Endothelial cell of umbilical vein (primary cell): Measurements from ENCODE around the gene MAP6D1. TPM values are rescaled to one million over a fixed set of nuclear protein-coding genes. Genes with fewer than 3 reads are reported as not detected.

Source experiments
- Bru-seq: library from RNA; stranded (reverse); fragments of 400-500 nt; gene quantifications from one replicate; lab custom pipeline; 2021; lab: Mats Ljungman, UMichigan
- BruChase-seq, 2 experiments: library from RNA; stranded (reverse); fragments of 400-500 nt; gene quantifications; one replicate each; lab custom pipeline; 2021; lab: Mats Ljungman, UMichigan
- BruUV-seq: library from RNA; stranded (reverse); fragments of 400-500 nt; replicated peaks from 2 replicates; lab custom pipeline; 2021; lab: Mats Ljungman, UMichigan
- CTCF ChIA-PET: fragments of 300-600, 350-600 bp; sonication (Branson Sonifier 250); formaldehyde crosslinking; loops from one replicate; lab custom pipeline; 2021; ENCODE audit warnings: antibody characterized with exemption, inconsistent platforms; lab: Charles Lee
- POLR2A ChIA-PET: fragments of 300-600, 350-600 bp; sonication (Branson Sonifier 250); formaldehyde crosslinking; loops from one replicate; lab custom pipeline; 2021; ENCODE audit warnings: antibody characterized with exemption, inconsistent platforms; lab: Charles Lee
- DNase-seq: peaks from one replicate; pipeline ENCODE4 v3.0.0-alpha.2; 2011; ENCODE audit warnings: low read depth, low spot score
- FAIRE-seq: peaks from 2 replicates; lab custom pipeline; 2011; peaks lifted over from hg19 to GRCh38; lab: Jason Lieb, UNC
- H2AFZ ChIP-seq: 2 replicates; pipeline ENCODE4 v1.6.0; 2012; ENCODE audit warnings: low read depth, low read length, control low read depth, inconsistent platforms
- H3K27ac ChIP-seq: 2 replicates; pipeline ENCODE4 v1.5.1; 2011; ENCODE audit warnings: low read depth, mild to moderate bottlenecking, control low read depth, low read length, moderate library complexity; ENCODE audit not compliant: insufficient read depth
- H3K27me3 ChIP-seq, 2 experiments: 2 replicates each; pipeline versions ENCODE4 v1.6.0 to v1.6.1; 2011; ENCODE audit warnings: low read length in 2 of 2, mixed read lengths in 1 of 2; ENCODE audit not compliant: control insufficient read depth in 2 of 2, insufficient read depth in 2 of 2
- H3K36me3 ChIP-seq, 2 experiments: 2 replicates in 1 of 2; 3 replicates in 1 of 2; pipeline ENCODE4 v1.5.1; 2011; ENCODE audit warnings: low read length in 2 of 2, mild to moderate bottlenecking in 1 of 2, moderate library complexity in 1 of 2; ENCODE audit not compliant: control insufficient read depth in 2 of 2, insufficient read depth in 2 of 2; ENCODE audit errors: extremely low read depth in 1 of 2
- H3K4me1 ChIP-seq: 3 replicates; pipeline ENCODE4 v1.5.1; 2011; ENCODE audit warnings: mild to moderate bottlenecking, low read length; ENCODE audit not compliant: control insufficient read depth, insufficient read depth; ENCODE audit errors: extremely low read depth
- H3K4me2 ChIP-seq: 2 replicates; pipeline ENCODE4 v1.6.1; 2011; ENCODE audit warnings: low read length, control low read depth, mixed read lengths; ENCODE audit not compliant: insufficient read depth
- H3K4me3 ChIP-seq, 3 experiments: fragments of 200-600 bp in 1 of 3; sonication (generic), shearing (Covaris generic) in 1 of 3; replicated peaks in 1 of 3; 2 replicates each; pipeline ENCODE4 v1.5.1; 2011 to 2016; ENCODE audit warnings: control low read depth in 3 of 3, low read length in 3 of 3, mild to moderate bottlenecking in 2 of 3, inconsistent platforms in 1 of 3, low read depth in 1 of 3, moderate library complexity in 1 of 3; ENCODE audit not compliant: insufficient read depth in 1 of 3
- H3K79me2 ChIP-seq: 2 replicates; pipeline ENCODE4 v1.6.0; 2012; ENCODE audit warnings: low read length, inconsistent platforms; ENCODE audit not compliant: control insufficient read depth, insufficient read depth
- H3K9ac ChIP-seq: replicated peaks from 2 replicates; pipeline ENCODE3; 2011; ENCODE audit warnings: low read length, control low read depth; ENCODE audit not compliant: insufficient read depth; ENCODE audit errors: extremely low read depth
- H3K9me1 ChIP-seq: replicated peaks from 3 replicates; pipeline ENCODE4 v1.6.0; 2011; ENCODE audit warnings: mild to moderate bottlenecking, low read length; ENCODE audit not compliant: control insufficient read depth, insufficient read depth; ENCODE audit errors: extremely low read depth
- H3K9me3 ChIP-seq: replicated peaks from 2 replicates; pipeline ENCODE4 v1.5.1; 2012; ENCODE audit warnings: low read length, inconsistent platforms; ENCODE audit not compliant: control insufficient read depth, insufficient read depth
- H4K20me1 ChIP-seq: replicated peaks from 2 replicates; pipeline ENCODE3; 2011; ENCODE audit warnings: mild to moderate bottlenecking, low read length; ENCODE audit not compliant: control insufficient read depth, insufficient read depth; ENCODE audit errors: extremely low read depth
- CTCF ChIP-seq, 2 donors: IDR thresholded peaks; 1 replicate in 1 of 2; 2 replicates in 1 of 2; pipeline ENCODE4 v1.5.1; 2011; ENCODE audit warnings: low read length in 2 of 2, mild to moderate bottlenecking in 2 of 2, moderate library complexity in 2 of 2, control low read depth in 1 of 2, inconsistent platforms in 1 of 2, low read depth in 1 of 2; ENCODE audit not compliant: insufficient read depth in 1 of 2; ENCODE audit errors: extremely low read depth in 1 of 2
- JUN ChIP-seq: IDR thresholded peaks from 2 replicates; pipeline ENCODE4 v1.6.1; 2011; ENCODE audit warnings: borderline replicate concordance, low read depth; ENCODE audit not compliant: insufficient read length, insufficient read depth
- MAX ChIP-seq: IDR thresholded peaks from 2 replicates; pipeline ENCODE4 v1.6.1; 2011; ENCODE audit not compliant: insufficient read depth, insufficient read length
- dilution Hi-C: fragments of 300-500 bp; cut with MboI; formaldehyde crosslinking; loops from one replicate; pipeline ENCODE4 v1.15.0; 2019; ENCODE audit warnings: low sequenced_read_pairs; ENCODE audit not compliant: extremely low pct_ligation_motif_present
- intact Hi-C: fragments of 100-400 bp; cut with micrococcal nuclease; formaldehyde crosslinking; loops from one replicate; pipeline ENCODE4 v1.10.0; 2022
- long read RNA-seq: library from polyadenylated mRNA; stranded (forward); transcript quantifications from one replicate; pipeline ENCODE4 v2.0.0, GENCODE V29; 2021
- polyA minus RNA-seq, 3 experiments: library from RNA; depleted of rRNA, polyadenylated mRNA; stranded (reverse); fragments of >200 nt; gene quantifications; 1 replicate in 1 of 3; 2 replicates in 2 of 3; pipeline ENCODE4 v1.2.3, GENCODE V29; 2011
- polyA plus RNA-seq, 4 experiments: library from polyadenylated mRNA; depleted of rRNA in 3 of 4; stranded (reverse) in 3 of 4; unstranded in 1 of 4; fragments of >200 nt; gene quantifications; 2 replicates each; pipeline versions ENCODE4 v1.2.1 to v1.2.3, GENCODE V29; 2011 to 2012; ENCODE audit warnings: missing spikeins in 1 of 4
- total RNA-seq: library from RNA; stranded (reverse); gene quantifications from 2 replicates; pipeline ENCODE4 v1.2.3, GENCODE V29; 2021

Gene MAP6D1
- total RNA-seq (3.2 and 3.5 TPM in 2 replicates), polyA plus RNA-seq (2.4 and 2.9 TPM in 2 replicates), polyA minus RNA-seq (0.51 TPM in 1 of 2 replicates, not detected in the other), Bru-seq, nascent RNA (not detected), BruChase-seq, experiment 1, labeled RNA remaining after a 6-hour chase (percentile 40 among the genes with signal in this experiment), BruChase-seq, experiment 2, labeled RNA remaining after a 2-hour chase (percentile 28 among the genes with signal in this experiment)
- 2.1 and 2.9 TPM in 2 replicates for polyA plus RNA-seq (2011; cell fraction: cytosol; rRNA removed)
- polyA plus RNA-seq (2011; cell fraction: nucleus; rRNA removed) = 2.7 and 2.9 TPM in 2 replicates
- 2.6 and 3.9 TPM in 2 replicates for polyA plus RNA-seq (2012)
- not detected for polyA minus RNA-seq (2011; cell fraction: cytosol; rRNA and poly(A)+ RNA removed)
- polyA minus RNA-seq (2011; cell fraction: nucleus; rRNA and poly(A)+ RNA removed) = 1.6 TPM in 1 of 2 replicates, not detected in the other
- long read RNA-seq, transcript MAP6D1-201 (3 exons, 2,111 nt) = major isoform, 12 of 15 reads
- long read RNA-seq, partial matches to known transcripts = 0 of 15 reads
- long read RNA-seq, other reads (novel, unspliced or antisense) = 2 of 15 reads

- POLR2A ChIA-PET = no interaction called here
- DNase-seq = peak; percentile 42
- no TSS peak for BruUV-seq
Observed at GRCh38 chr3:183825456-183826161, at the start of gene MAP6D1. TSS of gene MAP6D1 (minus strand) at chr3:183825577. CDS start at chr3:183825547, 30 bp downstream.

More at GRCh38 chr3:183825456-183826161, at the start of gene MAP6D1:
- peaks cover 8% of the 10 kb centered on the region for H3K4me1 ChIP-seq
- intact Hi-C loops = loop anchor here (1.0 kb wide), 1 partner anchor 59 kb away; the partner anchor contains the start of gene PARL
- peak within 1 kb of the TSS; percentile 48 to 55 (median 50) for H3K4me3 ChIP-seq
- TF ChIP-seq CTCF (IDR thresholded peaks at IDR 0.05; ENCODE audit: extremely low read depth in 1 of 2, insufficient read depth in 1 of 2, low read depth in 1 of 2, low read length in 2 of 2) (peak in 1 of 2 donors; percentile 26), JUN (no peak), MAX (peak; percentile 56)
- no peaks in the 10 kb centered on the region for H3K27me3 ChIP-seq
- no peaks in the 10 kb centered on the region for H3K9me1 ChIP-seq
- H3K79me2 ChIP-seq = no peaks in the 10 kb centered on the region
- peak; percentile 69 for FAIRE-seq
- H3K4me2 ChIP-seq = peak within 1 kb of the TSS; percentile 55
- H3K36me3 ChIP-seq = peaks cover 0 to 6% of the 10 kb centered on the region in 2 experiments
- dilution Hi-C loops = no loop called here
- peak within 1 kb of the TSS; percentile 40 for H3K9ac ChIP-seq
- H4K20me1 ChIP-seq = no peaks in the 10 kb centered on the region
- H2AFZ ChIP-seq = peak within 1 kb of the TSS; percentile 55
- H3K9me3 ChIP-seq = no peaks in the 10 kb centered on the region
- H3K27ac ChIP-seq = no peak within 1 kb of the TSS
- CTCF ChIA-PET = interaction anchor here (0.8 to 2.9 kb wide), 5 partner anchors 10 to 59 kb away, joined by 3 to 16 read pairs (median 3); partner anchors contain the start of gene PARL
